CD4-positive, alpha-beta T cell treated with Interleukin-6 for 4 hours (primary cell): ENCODE data around the gene HOXA1.

Experiments used
- DNase-seq: peaks from one replicate; pipeline ENCODE4 v3.0.0-alpha.2; 2020; ENCODE audit warnings: mixed read lengths

HOXA1 gene

DNA sequence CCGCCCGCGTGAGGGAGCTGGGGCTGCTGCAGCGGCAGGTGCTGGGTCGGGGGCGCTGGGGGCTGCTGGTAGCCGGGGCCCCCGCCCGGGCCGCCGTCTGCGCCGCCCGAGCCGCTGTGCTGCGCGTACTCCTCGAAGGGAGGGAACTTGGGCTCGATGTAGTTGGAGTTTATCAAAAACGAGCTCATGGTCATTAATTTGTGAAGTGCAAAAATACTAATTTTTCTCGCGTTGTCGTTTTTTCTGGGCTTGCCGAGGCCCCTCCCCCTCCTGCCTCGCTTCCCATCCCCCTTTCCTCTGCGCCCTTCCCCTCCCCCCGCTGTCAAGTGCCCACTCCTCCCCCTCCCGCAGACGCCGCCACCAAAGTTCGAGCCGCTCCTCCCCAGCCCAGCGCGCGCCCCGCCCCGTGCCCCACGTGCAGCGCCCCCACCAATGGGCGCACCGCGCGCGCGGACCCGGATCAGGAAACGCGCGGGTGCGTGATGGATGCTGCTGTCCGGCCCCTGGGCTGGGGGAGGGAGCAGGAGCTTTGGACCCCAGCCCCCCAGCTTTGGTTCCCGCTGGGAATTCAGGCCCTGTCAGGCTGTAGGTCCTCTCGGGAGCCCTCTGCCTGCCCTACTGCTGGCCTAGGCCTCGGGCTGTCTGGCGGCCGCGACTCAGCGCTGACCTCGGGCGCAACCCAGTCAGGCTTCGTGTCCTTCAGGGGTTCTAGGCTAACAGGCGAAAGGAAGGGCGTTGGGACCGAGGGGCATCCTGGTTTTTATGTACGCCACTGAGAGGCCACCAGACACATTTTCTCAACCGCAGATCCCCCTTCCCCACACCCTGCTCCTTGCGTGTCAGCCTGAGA, 35.0 kb upstream of the HOXA1 start, which contains the start of gene HOXA4:
Gene HOXA4, minus strand, starts transcription at position 218 of the 850 bp plus-strand sequence. Its CDS starts 24 bp downstream, at position 194.
- peak; percentile 85 for DNase-seq

DNA sequence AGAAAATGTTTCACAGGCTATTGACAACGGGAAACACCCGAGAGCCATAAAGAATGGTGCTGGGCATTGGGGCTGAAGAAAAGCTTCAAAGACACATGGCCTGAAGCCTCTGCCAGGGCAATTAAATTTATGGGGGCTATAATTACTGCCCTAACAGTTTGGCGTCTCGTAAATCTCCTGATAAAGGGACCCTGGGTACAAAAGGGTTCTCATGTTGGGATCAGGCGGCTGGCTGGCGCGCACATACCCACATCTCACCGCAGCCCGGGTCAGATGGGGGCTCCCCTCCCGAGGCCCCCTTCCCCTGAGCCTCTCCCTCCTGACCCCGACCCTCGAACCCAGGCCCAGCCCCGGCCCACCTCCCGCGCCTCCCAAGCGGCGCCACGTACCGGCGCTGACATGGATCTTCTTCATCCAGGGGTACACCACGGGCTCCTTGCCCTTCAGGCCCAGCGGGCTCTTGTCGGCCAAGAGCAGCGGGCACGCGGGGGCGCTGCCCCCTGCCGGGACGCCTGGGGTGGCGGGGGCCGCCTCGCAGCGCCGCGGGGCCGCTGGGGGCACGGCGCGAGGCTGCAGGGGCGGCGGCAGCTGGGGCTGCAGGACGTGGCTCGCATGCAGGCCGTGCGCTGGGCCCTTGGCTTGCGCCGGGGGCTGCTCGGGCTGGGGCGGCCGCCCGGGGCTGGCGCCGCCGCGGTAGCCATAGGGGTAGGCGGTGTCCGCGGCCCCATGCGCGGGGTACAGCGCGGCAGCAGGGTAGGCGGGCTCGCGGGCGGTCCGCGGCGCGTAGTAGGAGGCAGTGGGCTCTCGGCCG, 34.1 kb upstream of the HOXA1 start:
- DNase-seq, result peak; percentile 26

DNA sequence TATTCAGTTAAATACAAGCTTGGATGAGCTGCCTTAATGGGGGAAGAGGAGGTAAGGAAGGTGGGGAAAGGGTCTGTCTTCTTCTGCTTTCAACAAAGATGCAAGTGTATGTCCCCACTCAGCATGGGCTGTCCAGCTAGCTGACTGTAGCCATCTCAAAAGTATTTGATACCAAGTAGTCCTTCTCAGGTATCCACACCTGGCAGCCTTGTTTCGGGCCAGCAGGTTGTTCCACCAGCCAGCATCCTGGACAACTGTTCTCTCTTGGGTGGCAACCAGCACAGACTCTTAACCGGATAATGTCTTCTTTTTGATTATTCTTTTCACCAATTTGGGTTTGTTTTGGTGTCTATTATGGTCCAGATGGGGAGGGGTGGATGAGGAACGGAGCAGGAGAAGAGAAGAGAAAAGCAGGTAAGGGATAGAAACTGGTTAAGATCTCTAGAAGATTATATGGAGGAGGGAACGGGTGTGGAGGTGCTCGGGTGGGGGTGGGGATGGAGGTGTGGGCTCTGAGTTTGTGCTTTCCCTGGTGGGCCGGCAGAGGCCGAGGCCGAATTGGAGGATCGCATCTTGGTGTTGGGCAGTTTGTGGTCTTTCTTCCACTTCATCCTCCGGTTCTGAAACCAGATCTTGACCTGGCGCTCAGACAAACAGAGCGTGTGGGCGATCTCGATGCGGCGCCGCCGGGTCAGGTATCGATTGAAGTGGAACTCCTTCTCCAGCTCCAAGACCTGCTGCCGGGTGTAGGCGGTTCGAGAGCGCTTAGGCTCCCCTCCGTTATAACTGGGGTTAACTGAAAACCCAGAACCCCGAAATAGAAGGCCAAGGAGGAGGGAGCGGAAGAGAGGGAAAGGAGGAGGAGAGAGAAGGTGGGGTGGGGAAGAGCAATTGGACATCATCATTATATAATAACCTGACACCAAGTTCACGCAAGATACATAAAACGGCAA, 33.3 kb upstream of the HOXA1 start:
- DNase-seq, result no peak

DNA sequence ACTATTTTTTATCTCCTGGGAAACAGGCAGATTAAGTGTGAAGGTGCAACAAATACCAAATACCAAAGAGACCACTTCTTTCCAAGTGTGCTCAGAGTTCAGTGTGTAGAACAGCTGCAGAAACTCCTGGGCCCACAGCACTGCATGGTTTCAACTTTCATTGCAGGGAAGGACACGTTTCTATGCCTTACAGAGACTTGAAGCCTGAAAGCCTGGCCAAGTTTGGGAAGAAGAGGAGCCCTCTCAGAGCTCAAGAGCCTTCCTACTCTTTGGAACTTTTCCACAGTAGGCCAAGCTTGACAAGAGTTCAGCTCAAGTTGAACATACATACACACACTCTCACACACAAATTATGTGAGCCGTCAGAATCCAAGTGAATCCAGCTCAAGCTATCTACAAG, 32.2 kb upstream of the HOXA1 start:
- no peak for DNase-seq

DNA sequence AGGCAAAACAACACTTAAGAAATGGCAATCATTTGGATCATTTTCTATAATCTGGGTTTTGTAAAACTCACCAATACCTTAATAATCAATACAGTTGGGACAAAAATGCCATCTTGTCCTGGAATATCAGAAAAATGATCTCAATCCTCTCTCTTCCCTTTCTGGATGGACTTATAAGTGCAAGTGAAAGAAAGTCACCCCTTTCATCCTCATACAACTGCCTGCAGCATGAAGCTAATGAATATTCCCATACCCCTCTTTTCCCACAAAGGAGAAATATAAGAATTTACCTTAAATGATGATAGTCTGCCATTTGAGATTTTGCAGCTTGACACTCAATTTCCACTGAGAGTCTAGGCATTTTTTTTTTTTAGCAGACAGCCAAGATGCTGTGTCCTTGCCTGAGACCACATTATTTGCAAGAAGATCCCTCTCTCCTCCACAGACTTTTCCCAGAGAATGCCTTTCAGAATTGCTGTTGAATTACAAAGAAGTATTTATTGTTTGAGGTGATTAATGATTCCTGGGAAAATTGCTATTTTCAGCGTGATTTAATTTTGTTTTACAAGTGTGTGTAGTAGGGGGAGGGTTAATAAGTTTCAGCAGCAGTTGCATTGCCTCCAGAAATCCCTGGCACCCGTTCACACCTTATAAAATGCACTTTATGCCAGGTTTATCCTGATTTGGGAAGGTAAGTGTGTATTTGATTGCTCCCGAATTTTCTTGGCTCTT, 31.0 kb upstream of the HOXA1 start:
- DNase-seq, result no peak

DNA sequence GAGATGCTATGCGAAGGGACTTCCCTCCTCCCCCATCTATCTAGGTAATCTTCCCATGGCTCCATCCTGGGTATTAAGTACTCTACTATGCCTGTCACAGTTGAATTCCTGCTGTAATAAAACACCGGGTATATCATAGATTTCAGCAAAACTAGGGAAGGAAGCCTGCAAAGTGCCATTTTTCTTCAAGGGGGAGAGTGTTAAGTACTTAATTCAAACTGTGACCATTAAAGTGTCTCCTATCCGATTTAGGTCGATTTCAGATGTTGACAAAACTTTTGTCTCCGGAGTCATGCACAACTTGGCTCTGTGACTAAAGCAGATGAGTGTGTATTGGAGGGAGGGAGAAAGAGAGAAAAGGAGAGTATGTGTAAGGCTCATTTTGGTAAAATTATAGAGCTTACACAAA, 30.2 kb upstream of the HOXA1 start:
- DNase-seq, result no peak

DNA sequence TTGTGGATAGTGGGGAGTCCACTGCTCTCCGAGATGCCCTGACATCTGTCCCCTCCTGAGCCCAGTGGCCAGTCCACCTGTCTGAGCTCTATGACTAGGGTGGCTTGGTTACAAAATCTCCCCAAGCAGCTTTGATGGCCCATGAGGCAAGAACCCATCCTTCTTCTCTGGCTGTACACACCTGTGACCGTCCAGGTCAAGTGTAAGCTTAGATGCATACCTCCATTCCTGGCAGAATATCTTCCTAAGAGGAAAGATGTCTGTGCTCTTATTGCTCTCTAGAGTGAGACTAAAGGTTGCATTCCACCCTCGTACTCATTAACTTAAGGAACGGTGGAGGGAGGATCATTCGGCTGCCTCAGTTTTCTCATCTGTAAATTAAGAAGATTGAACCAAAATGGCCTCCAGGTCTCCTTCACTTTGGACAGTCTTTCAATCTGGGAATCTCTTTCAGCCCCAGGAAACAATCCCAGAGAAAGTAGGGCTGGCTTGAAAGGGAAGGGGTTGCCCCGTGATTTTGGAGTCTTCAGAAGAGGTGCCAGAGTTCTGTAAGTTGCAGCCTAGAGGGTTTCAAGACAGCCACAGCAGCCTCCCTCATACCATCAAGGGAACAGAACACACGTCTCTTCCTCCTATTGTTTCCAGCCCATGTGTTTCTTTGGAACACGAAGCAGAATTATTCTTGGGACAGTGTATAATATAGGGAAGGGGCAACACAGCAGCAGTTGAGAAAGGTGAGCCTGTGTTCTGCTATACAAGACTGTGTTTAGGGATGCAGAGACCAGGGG, 29.3 kb upstream of the HOXA1 start:
- no peak for DNase-seq

DNA sequence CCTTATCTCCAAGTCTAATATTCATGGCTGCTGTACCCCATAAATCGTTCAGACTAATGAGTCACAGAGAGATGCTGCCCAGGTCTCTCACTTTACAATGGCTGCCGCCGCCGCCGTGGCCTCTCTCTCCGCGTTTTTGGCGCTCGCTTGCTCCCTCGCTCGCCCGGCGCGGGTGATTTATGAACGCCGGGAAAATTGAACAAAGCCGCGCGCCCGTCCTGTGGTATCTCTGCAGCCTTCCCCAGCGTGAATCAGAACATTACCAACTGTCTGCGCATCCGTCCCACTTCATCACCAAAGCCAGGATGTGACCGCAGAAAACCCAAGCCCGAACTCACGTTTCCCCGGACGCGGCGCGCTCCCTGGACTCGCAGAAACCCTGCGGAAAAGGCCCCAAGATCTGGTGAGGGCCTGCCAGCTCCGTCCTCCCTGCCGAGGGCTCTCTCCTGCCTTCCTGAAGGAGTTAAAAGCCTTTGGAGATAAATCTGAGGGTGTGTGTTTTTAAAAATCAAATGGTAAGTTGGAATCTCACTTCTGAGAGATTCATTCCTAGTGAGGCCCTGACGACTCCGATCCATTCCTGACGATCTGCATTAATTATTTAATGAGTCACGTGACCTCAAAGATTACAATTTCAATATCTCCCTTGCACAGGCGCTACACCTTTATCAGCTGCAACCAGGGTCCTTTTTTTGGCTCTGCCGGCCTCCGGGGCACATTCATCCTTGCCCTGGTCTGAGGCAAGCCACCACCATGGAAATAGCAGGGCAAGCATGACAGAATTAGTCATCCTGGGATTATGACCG, 28.5 kb upstream of the HOXA1 start:
- DNase-seq, result no peak

DNA sequence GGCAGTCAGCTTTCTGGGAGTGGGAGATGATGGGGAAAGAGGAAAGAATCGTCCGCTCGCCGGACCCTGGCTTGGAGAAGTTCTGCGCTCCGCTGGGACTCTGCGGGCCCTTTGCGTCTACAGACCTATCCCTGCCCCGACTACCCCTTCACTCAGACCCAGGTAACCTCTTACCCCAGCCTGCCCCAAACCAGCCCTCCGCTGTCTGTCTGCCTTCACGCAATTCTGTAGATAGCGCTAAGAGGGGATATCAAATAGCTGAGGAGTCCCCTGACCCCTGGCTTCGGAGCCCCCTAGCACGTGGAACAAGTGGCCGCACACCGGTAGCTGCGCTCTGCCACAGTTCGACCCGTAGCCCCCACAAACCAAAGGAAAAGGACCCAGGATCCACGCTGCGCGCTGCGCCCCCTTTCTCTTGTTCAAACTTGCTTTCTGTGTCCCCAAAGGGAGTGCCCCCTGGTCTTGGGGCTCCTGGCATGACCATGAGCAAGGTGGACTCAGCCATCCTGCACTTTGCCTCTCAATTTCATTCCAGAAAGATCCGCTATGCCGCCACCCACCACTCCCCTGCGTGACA, 27.8 kb upstream of the HOXA1 start:
- DNase-seq, result no peak

DNA sequence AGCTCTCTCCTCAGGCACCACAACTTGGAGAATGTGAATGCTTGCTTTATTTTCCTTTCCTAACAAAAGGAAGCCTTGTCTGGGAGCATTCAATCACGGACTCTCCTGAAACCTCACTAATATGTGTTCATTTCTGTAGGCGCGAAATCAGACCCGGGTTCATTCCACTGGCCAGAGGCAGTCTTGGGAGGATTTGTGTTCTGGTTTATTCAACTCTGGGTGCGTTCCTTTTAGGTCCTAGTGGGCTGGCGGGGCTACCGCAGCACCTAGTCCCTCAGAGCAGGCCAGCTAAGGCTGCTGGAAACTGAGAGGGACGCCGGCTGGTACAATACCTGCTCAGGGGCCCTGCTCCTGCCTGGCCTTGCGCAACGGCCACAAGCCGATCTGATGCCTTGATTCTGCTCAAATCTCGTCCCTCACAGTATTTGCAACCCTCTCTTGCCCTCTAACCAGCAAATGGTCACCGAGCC, 27.2 kb upstream of the HOXA1 start:
- DNase-seq, result no peak

DNA sequence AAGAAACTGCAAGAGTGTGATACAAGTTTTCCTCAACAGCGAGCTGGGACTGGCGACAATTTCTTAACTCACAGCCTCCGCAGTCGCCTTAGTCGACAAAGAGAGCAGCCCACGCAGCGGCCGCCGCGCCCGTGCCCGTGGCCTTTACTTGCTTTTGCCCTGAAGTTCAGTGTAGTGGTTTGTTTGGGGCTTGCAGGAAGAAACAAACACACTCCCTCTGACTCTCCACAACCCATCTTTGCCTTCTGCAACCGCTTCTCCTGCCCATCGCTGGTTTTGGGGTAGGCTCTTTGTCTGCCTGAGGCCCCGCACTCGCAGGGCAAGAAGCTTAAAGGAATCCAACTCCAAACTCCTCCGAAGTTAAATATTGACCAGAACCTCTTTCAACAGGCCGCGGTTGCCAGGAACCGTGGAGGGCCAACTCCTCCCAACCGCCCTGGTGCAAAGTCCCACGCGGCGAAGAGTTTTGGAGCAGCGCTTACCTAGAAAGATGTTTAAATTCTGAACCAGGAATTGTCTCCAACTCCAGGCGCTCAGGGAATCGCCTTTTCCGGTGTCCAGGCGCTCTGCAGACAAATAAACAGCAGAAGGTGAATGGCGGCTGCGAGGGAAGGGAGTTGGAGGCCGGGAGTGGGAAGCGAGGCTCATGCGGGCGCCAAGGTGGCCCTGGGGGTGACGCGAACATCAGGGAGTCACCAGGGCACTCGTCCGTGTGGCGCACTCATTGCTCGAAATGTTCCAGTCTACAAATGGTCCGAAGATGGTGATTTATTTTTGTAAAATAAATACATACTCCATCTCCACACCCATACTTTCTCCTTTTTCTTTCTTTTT, 26.5 kb upstream of the HOXA1 start:
- no peak for DNase-seq

DNA sequence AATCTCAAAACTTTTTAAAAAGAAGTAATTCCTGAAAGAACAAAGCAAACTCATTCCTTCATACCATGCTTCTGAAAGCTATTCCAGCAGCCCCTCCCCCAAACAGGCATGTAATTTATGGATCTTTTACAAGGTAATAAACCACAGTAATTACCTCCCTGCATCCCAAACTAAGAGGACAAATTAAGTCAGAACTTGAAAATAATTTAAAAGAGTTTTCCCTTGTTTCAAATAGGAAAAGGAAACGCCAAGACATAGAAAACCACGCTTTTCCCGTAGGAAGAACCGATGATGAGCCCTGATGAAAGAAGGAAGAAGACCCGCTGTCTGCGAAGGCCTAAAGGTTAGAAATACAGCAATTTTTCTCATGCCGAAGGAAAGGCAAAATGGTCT, 25.9 kb upstream of the HOXA1 start:
- no peak for DNase-seq

DNA sequence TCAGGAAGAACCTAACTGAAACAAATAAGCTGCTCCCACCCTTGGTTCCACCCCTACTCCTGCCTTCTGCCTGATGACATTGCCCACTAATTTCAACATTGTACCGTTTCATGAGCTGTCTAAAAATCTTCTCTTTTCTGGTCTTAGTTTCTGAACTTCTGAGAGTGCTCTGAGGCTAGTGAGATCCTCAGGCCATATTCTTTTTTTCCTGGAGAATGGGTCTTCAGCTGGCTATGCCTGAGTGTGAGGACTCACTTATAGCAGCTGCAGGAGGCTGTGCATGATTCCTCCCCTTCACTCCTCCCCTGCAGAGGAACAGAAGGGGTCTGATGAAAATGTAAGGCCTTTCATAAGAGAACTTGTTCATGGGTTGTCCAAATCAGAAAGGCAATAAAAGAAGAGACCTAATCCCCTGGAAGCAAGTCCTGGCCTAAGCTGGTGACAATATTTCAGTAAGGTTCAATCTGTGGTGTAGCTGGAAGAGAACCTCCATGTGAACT, 23.7 kb upstream of the HOXA1 start:
- no peak for DNase-seq

DNA sequence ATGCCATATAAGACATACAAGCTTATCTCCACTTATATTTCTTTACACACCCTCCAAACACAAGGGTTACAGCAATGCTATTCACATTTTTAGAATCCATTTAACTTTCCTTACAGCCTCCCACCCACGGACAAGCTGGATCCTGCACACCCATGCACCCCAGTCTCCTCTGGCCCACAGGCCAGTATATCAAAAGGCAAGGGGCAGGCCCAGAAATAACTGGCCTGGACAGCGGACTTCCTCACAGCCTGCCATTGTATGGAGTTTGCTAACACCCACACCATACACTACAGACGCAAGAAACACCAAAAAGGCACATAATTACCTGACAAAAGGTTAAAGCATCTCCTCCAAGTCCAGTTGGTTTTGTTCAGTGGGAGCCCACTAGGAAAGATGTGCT, 22.8 kb upstream of the HOXA1 start:
- DNase-seq, result no peak

DNA sequence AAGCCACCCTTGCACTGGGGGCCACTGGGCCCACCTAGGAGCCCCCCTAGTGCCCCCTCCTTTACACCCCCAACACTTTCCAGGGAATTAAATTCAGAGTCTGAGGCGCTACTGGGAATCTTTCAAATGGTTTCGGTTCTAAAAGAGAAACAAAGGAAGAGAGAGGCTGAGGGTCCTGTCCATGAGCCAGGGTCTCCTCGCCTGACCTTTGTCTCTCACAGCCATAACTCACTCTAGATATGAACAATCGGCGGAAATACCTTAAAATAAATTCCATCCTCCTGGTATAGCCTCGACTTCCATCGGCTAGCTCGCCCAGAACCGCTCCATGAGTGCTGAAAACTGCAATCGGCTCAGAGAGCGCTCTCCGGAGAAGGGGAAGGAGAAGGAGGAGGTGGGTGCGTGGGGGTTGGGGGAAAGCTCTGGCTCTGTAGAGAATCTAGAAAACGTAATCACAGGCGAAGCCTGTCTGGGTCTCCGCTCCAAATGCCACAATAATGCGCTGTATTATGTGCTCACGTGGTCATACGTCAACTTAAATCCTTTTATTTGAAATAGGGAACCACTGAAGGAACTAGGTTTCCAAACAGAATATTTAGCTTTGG, 22.2 kb upstream of the HOXA1 start:
- DNase-seq, result no peak

DNA sequence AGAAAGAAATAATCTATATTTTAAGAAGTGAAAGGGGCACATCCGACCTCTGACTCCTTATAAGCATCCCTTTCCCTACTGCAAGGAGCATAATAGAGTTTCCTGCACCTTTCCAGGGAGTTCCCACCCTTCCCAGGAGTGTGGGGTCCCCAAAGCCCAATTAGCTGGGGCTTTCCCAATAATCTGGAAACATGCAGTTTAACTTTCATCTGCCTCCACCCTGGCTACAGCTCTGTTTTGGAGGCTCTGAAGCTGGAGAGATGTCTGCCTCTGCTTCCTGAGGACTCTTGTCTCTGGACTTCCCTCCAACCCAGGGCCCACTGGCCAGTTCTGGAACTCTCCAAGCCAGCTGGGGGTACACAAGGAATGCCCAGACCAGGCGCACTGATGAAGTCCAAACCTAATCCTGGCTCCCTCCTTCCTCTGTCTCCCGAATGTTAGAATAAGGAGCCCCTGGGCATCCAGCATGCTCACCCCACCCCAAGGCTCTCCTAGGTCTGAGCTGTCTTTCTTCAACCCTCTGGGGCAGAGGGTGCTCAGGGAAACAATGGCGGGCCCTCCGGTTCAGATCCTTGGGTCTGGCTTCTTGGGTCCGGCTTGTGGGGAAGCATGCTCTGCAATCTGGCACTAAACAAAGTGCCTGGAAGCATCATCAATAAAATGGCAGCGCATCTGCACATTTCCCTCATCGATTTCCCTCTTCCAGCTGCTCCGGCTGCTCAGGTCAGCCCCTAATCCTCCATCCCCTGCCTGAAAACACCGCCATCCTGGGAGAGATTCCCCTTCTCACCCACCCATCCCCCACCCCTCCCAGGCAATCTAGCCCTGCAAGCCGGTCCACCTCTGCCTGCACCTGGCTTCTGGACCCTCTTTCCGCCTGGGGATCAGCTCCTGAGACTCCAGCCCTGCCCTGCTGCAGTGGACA, 21.4 kb upstream of the HOXA1 start:
- DNase-seq, result no peak
